Sigmoid colon (tissue), 7 donors: ENCODE data around the gene NR2F1. TPM values are rescaled to one million over a fixed set of nuclear protein-coding genes. Genes with fewer than 3 reads are reported as not detected.

ENCODE experiments used
- DNase-seq: peaks from one replicate; pipeline ENCODE4 v3.0.0-alpha.2; 2019
- H3K27ac ChIP-seq, 4 donors: fragments of 200-600 bp; sonication (generic); one replicate each; pipeline ENCODE4 v1.5.1; 2016 to 2019; ENCODE audit warnings: mild to moderate bottlenecking in 1 of 4
- H3K27me3 ChIP-seq, 3 donors: fragments of 200-600 bp; sonication (generic); one replicate each; pipeline ENCODE4 v1.5.1; 2019; ENCODE audit warnings: mild to moderate bottlenecking in 1 of 3
- H3K36me3 ChIP-seq, 4 donors: fragments of 200-600 bp; sonication (generic); one replicate each; pipeline ENCODE4 v1.5.1; 2016 to 2019
- H3K4me1 ChIP-seq, 4 donors: fragments of 200-600 bp; sonication (generic); one replicate each; pipeline ENCODE4 v1.5.1; 2017 to 2019
- H3K4me3 ChIP-seq, 4 donors: fragments of 200-600 bp; sonication (generic); one replicate each; pipeline ENCODE4 v1.5.1; 2017 to 2019; ENCODE audit warnings: mild to moderate bottlenecking in 2 of 4, moderate library complexity in 1 of 4
- H3K9me3 ChIP-seq, 4 donors: fragments of 200-600 bp in 3 of 4; sonication (generic) in 3 of 4; one replicate each; pipeline versions ENCODE4 v1.5.1 to v1.6.1; 2013 to 2019
- CTCF ChIP-seq, 4 experiments: fragments of 450-650 bp in 3 of 4; fragments of 200-600 bp in 1 of 4; IDR thresholded peaks; one replicate each; pipeline ENCODE4 v1.5.1; 2016 to 2019; ENCODE audit warnings: antibody characterized with exemption in 4 of 4, mild to moderate bottlenecking in 3 of 4, moderate library complexity in 2 of 4
- EP300 ChIP-seq, 4 donors: sonication (generic); formaldehyde crosslinking; IDR thresholded peaks; one replicate each; pipeline ENCODE4 v1.6.1; 2017; ENCODE audit warnings: antibody characterized with exemption in 4 of 4
- POLR2A ChIP-seq, 2 donors: fragments of 450-650 bp; IDR thresholded peaks; one replicate each; pipeline ENCODE4 v1.6.1; 2016; ENCODE audit warnings: antibody characterized with exemption in 2 of 2, mild to moderate bottlenecking in 2 of 2, moderate library complexity in 2 of 2
- POLR2AphosphoS5 ChIP-seq, 4 donors: sonication (generic); formaldehyde crosslinking; IDR thresholded peaks; one replicate each; pipeline ENCODE4 v1.6.1; 2017; ENCODE audit warnings: antibody characterized with exemption in 4 of 4
- WGBS, 2 donors: extraction: QIAGEN DNeasy Blood & Tissue Kit; methylation state at CpG; one replicate each; pipeline ENCODE4 v1.1.7; 2013; 5-methylcytosine and 5-hydroxymethylcytosine counted together
- intact Hi-C: fragments of 100-400 bp; cut with DNase I; formaldehyde crosslinking; loops from one replicate; pipeline ENCODE4 v1.15.1; 2023
- polyA plus RNA-seq, 3 donors: library from polyadenylated mRNA; stranded (reverse); fragments of 200-250 nt; gene quantifications; one replicate each; pipeline ENCODE4 v1.2.3, GENCODE V29; 2013
- total RNA-seq, 4 donors: library from RNA; depleted of rRNA; stranded (reverse); fragments of >200 nt; gene quantifications; one replicate each; pipeline ENCODE4 v1.1.0, GENCODE V29; 2016
- donor health status: healthy with polysubstance abuse.
- donor health status: Bipolar disorder and iron deficiency.
- donor health status: healthy.

Gene NR2F1
- total and polyA plus RNA-seq, 7 donors = 1.4 to 24.1 (median 16.3) TPM

GRCh38 chr5:93626801-93627200, 43.8 kb downstream of the NR2F1 start:
- H3K27me3 ChIP-seq = no peaks in the 10 kb centered on the region
- no peak overlapping the region for H3K4me3 ChIP-seq
- H3K27ac ChIP-seq = no peak overlapping the region
- no peak for DNase-seq
- TF ChIP-seq EP300 (IDR thresholded peaks at IDR 0.05) (no peak), POLR2AphosphoS5 (IDR thresholded peaks at IDR 0.05) (no peak), POLR2A (IDR thresholded peaks at IDR 0.05) (no peak), CTCF (IDR thresholded peaks at IDR 0.05) (no peak)
- intact Hi-C loops = no loop called here
- no peaks in the 10 kb centered on the region for H3K36me3 ChIP-seq
- no peaks in the 10 kb centered on the region for H3K9me3 ChIP-seq
- H3K4me1 ChIP-seq = no peaks in the 10 kb centered on the region

- Histone ChIP-seq H3K36me3 (no peaks in the 10 kb centered on the region), H3K27ac (no peak overlapping the region), H3K9me3 (no peaks in the 10 kb centered on the region), H3K27me3 (no peaks in the 10 kb centered on the region), H3K4me3 (no peak overlapping the region), H3K4me1 (no peaks in the 10 kb centered on the region)
- 85 to 95% methylated on average over 4 of the region's 4 CpGs for WGBS, 2 donors
- DNase-seq = no peak
- intact Hi-C loops = no loop called here
- no peak for TF ChIP-seq POLR2A (IDR thresholded peaks at IDR 0.05)
- TF ChIP-seq CTCF (IDR thresholded peaks at IDR 0.05) = no peak
- no peak for TF ChIP-seq POLR2AphosphoS5 (IDR thresholded peaks at IDR 0.05)
- TF ChIP-seq EP300 (IDR thresholded peaks at IDR 0.05) = no peak
These were observed 49.3 kb downstream of the NR2F1 start for GRCh38 chr5:93632327-93632726.

GRCh38 chr5:93635991-93636390, 53.0 kb downstream of the NR2F1 start:
- Histone ChIP-seq H3K27ac (no peak overlapping the region), H3K4me1 (no peaks in the 10 kb centered on the region), H3K9me3 (no peaks in the 10 kb centered on the region), H3K27me3 (no peaks in the 10 kb centered on the region), H3K36me3 (no peaks in the 10 kb centered on the region), H3K4me3 (no peak overlapping the region)
- no peak for DNase-seq
- intact Hi-C loops = no loop called here
- no peak for TF ChIP-seq POLR2A (IDR thresholded peaks at IDR 0.05)
- no peak for TF ChIP-seq CTCF (IDR thresholded peaks at IDR 0.05)
- TF ChIP-seq EP300 (IDR thresholded peaks at IDR 0.05) = no peak
- no peak for TF ChIP-seq POLR2AphosphoS5 (IDR thresholded peaks at IDR 0.05)

- intact Hi-C loops = no loop called here
- H3K9me3 ChIP-seq = no peaks in the 10 kb centered on the region
- no peaks in the 10 kb centered on the region for H3K4me1 ChIP-seq
- H3K27me3 ChIP-seq = no peaks in the 10 kb centered on the region
- 67 to 81% methylated on average over 1 of the region's 1 CpG for WGBS, 2 donors
- no peaks in the 10 kb centered on the region for H3K36me3 ChIP-seq
- H3K27ac ChIP-seq = no peak overlapping the region
- H3K4me3 ChIP-seq = no peak overlapping the region
- no peak for DNase-seq
- TF ChIP-seq POLR2AphosphoS5 (IDR thresholded peaks at IDR 0.05) (no peak), CTCF (IDR thresholded peaks at IDR 0.05) (no peak), EP300 (IDR thresholded peaks at IDR 0.05) (no peak), POLR2A (IDR thresholded peaks at IDR 0.05) (no peak)
These were observed 53.8 kb downstream of the NR2F1 start for GRCh38 chr5:93636837-93637236.

- Histone ChIP-seq H3K27me3 (no peaks in the 10 kb centered on the region), H3K27ac (no peak overlapping the region), H3K9me3 (no peaks in the 10 kb centered on the region), H3K36me3 (no peaks in the 10 kb centered on the region), H3K4me1 (no peaks in the 10 kb centered on the region), H3K4me3 (no peak overlapping the region)
- WGBS, 2 donors = 63 to 87% methylated on average over 2 of the region's 2 CpGs
- TF ChIP-seq POLR2A (IDR thresholded peaks at IDR 0.05) (no peak), CTCF (IDR thresholded peaks at IDR 0.05) (no peak), EP300 (IDR thresholded peaks at IDR 0.05) (no peak), POLR2AphosphoS5 (IDR thresholded peaks at IDR 0.05) (no peak)
- intact Hi-C loops = no loop called here
- no peak for DNase-seq
These were observed 54.7 kb downstream of the NR2F1 start for GRCh38 chr5:93637697-93638096.
